Measurements from ENCODE around the gene SP140L.
"Not testable (repeated sequence)": the region's sequence is repeated elsewhere in the genome, so short reads cannot be mapped to it uniquely, and the experiment has no call there.

Gene SP140L

DNA sequence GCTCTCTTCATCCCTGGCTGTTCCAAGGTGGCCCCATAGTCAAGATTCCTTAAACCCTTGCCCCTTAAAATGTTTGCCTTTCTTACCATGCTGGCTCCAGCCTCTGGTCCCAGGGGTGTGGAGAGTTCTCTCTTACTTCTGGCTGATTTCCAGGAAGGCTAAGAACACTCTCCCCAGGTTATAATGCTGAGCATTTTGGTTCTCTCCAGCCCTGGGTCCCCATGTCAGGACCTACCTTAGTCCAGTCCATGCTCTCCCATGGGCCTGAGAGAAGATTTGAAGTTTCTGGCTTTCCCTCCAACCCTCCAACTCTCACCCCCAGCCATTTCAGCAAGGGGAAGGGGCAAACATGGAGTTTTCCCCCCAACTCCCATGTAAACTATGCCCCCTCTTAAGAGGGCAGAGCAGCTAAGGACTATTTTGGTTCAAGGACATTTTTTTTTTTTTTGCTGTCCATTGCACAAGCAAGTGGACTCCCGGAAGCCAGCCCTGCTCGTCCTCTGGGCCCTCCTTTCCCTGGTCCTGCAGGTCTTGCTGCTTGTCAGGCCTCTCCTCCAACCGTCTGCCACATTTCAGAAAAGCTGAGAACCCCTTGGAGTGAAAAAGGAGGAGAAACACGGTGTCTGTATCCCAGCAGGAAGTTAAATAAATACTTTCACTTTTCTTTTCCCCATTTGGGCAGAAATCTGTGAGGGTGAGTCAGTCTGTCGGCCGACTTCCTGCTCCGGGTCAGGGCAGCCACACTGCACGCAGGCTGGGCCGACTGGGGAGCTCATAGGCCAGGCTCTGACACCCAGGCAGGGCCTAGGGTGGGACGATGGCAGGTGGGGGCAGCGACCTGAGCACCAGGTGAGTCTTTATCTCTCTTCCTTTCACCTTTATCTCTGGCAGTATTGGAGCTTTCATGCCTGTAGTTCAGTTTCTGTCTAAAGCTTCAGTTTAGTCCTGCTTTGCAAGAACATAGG is at the start of gene SP140L:
SP140L (plus strand) TSS at position 741 of the 965 bp plus-strand sequence; CDS start at position 818, 77 bp downstream.
- DNase-seq: peak; percentile 83 to 84

DNA sequence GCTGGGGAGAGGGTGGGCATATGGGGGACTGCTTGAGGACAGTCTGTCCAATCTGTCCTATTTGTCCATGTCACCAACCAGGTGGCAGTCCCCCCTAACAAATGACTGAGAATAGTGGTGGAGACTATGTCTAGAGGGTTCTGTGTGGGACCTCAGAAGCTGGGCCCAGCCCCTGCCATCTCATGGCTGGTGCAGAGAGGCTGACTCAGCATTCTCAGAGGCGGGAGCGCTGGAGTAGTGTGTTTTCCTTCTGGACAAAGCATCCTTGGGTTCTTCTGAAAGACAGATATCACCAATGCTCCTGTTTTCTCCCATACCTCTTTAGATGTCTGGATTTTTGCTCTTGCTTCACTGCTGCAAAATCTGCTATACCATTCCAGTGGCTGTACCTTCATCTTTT is 44.1 kb upstream of the SP140L start:
- DNase-seq: no peak

DNA sequence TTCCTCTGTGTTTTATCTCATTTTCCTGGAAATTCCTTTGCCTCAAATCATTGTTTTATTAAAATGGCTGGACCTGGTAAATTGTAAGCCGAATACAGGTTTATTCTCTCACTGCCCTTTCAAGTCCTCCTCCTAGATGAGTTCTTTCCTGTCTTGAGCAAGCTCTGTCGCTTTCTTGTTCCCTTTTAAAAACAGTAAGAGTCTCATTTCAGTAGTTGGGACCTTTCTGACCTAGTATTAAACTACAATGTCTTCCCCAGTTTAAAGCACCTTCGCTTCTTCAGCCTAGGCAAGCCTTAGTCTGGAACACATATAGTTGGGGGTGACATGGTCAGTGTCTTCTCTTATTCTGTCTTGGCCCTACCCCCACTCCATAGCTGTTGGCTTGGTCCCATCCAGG is 40.9 kb upstream of the SP140L start:
- no peak for DNase-seq

DNA sequence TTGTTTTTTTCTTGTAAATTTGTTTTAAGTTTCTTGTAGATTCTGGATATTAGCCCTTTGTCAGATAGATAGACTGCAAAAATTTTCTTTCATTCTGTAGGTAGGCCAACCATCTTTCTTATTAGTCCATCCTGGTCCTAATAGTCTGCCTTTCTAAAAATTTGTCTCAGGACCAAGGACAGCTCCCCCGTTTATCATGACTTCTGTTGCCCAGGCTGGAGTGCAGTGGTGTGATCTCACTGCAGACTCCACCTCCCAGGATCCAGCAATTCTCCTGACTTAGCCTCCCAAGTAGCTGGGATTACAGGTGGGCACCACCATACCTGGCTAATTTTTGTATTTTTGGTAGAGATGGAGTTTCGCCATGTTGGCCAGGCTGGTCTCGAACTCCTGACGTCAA is 37.7 kb upstream of the SP140L start:
- DNase-seq: peak in 1 of 2 donors; percentile 16

DNA sequence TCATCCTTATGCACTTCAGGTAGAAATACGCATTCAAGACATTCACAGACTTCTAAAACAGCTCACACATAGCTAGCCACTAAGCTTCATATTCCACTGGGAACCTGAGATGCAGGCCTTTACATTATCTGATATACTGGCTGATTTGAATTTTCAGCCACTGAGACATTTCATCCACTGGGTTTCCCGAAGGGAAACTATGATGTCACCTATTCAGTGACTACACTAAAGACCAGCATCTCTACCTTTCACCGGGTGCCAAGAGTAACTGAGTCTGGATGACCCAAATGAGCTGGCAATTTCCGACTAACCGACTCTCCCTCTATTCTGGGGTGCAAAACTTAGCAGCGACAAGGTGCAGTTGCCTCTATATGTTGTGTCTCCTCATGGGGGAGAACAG is 31.8 kb upstream of the SP140L start:
- DNase-seq: no peak

DNA sequence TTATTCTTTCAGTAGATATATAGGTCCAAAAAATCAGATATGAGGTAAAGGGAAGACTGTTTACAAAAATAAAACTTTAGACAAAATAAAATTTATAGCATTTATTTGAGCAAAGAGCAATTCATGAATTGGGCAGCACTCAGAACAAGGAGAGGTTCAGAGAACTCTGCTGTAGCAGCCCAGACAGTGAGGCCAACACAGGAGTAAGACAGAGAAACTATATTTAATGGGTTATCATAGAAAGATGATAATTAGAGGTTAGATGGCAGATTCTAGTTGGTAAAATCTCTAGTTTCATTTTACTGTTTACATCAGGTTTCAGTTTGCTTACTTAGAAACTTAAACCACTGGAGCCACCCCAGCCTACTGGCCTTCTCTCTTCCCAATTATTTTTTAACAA is 30.1 kb upstream of the SP140L start:
- DNase-seq: no peak

DNA sequence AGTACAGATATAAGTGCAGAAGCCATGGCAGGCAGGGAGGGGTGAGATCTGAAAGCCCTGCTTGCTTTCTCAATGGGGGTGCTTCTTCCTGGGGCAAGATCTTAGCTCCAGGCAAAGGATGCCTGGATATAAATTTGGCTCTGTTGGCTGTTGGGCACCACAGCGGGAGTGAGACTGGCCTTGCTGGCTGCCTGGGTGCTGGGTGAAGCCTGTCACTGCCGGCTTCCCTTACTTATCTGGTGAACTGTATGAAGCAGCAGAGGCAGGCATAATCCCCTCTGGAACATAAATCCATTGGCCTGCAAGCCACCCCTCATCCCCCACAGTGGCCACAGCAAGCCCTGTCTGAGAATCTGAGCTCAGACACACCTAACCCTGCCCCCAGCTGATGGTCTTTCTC is 27.4 kb upstream of the SP140L start:
- no peak for DNase-seq

DNA sequence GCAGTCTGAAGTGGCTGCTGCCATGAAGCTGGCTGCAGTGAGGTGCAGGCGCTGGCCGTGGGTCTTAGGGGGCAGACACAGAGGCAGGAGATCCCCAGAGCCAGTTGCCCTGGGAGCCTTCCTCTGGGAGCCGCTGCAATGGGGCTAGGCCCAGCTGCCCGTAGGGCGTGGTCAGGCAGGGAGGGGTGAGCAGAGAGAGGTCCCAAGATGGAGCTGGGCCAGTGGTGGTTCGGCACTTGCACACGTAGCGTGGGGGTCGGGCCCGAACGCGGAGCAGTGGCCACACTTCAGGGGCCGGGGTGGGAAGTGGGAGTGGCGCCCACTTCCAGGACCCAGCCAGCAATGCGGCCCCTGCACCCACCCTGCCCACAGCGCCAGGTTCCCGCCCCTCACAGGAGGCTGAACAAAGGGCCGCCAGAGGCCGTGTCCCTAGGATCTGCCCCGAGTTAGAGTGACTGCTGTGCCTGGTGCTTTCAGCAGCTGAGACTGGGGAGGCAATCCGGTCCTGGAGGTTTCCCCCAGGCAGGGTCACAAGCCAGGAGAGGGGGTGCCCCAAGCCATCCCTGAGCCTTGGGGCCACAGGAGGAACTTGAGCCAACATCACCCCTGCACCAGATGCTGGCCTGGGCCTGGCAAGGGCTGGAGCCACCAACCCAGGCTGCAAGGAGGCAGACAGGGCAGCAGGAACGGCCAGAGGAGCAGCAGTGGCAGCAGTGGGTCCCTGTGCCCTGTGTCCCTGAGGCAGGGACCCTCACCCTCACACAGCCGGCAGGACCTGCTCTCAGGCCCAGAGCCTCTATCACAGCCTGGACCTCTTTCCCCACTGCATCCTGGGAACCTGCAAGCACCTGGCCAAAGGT is 21.3 kb upstream of the SP140L start:
- no peak for DNase-seq

DNA sequence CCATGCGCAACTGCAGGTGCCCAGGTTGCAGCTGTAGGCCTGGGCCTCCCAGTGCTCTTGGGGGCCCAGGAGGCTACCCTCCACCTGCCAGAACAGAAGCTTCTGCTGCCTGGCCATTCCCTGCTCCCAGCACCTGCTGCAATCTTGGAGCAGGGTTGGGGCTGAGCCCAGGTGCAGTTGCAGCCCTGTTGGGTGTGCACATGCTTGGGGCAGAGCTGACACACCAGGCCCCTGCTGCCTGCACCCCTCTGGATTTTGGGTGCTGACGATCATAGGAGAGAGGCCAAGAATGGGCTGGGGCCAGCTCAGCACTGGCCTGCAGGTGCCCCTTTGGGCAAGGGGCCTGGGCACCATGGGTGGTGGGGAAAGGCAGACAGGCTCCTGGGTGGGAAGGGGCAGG is 20.5 kb upstream of the SP140L start:
- DNase-seq: no peak

DNA sequence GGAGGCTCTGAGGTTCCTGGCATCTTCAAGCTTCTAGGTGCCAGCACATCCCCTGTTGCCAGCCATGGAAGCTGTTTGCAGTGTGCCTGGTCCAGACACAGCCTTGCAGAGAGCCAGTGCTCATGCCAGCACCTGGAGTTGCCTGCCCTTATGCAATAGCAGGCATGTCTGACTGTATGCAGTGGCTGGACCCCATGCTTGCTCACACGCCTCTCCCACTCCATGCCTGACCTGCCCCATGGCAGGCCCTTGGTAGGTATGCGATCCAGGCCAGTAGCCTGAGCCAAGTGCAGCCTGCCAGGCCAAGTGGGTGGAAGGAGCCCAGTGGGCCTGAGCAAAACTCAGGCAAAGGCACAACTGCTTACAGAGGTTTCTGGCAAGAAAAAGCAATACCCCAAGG is 19.5 kb upstream of the SP140L start:
- DNase-seq: no peak

DNA sequence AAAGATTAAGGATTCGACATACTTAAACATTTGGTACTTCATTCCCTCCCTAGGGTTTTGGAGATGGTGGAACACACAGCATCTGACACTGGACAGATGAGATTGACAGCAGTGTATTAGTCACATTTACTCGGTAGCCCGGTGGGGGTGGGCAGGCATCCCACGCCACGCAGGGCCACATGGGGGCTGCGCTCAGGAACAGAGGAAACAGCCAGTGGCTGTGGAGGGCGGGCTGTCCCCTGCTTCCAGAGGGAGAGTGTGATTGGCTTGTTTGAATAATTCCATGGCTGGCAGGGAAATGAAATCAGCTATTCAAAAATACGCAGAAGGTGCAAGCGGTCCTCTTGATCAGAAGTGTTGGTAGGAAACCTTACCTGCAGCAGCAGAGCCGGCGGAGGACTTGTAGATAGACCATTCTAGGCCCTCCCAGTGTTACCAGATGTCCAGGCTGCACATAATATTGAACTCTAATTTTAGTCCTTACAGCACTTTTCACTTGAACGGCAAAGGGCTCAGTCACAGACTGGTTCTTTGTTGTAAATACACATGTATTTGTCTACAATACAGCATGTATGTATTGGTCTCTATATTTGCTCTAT is 18.5 kb upstream of the SP140L start:
- no peak for DNase-seq

DNA sequence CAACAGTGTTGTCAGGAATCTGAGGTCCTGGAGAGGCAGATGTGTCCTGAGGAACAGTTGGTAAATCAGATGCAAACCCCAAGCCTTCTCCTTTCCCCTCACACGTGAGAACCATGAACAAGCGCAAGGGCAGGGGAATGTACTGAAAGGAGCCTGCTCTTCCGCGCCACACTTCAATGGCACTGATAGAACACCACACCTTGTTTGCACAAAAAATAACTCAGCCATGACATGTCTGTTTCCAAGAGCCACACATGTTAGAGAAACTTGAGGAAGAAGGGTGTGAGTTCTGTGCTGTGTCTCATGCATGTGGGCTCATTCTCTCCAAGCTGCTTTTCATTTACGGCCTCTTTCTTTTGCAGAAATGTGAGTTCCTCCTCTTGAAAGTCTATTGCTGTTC is 16.2 kb upstream of the SP140L start:
- not testable (repeated sequence) for DNase-seq

DNA sequence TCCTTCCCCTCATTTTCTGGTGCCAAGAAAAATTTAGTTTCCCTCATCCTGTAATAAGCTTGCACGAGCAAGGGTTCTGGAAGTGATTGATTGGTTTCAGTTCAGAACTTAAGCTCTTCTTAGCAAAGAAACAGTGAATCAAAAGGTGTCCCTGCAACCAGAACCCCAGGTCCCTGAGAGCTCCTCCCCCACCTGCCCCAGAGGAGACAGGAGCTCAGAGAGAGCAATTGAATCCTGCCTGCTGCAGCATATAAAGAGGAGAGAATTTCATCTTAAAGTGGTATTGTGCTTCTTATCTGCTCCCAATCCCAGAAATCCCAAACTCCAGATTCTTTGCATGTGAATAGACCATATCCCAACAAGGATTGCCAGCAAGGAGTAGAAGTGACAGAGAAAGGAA is 15.4 kb upstream of the SP140L start:
- DNase-seq: not testable (repeated sequence)

DNA sequence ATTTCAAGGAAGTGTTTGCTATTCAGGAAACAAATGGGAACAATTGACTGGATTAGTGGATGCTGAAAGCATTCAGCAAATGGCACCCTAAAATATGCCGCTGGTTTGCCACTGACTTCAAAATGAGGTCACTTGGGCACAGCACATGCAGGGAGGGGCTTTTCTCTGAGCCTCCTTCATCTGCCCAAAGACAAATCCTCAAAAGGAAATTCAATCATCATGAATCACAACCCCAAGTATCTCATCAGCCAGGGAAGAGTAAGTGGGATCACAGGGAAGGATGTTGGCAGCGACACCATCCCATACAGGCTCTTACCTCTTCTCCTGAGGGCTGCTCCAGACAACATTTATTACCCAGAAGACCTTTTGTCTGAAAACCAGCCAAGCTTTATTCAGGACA is 14.4 kb upstream of the SP140L start:
- DNase-seq: no peak

DNA sequence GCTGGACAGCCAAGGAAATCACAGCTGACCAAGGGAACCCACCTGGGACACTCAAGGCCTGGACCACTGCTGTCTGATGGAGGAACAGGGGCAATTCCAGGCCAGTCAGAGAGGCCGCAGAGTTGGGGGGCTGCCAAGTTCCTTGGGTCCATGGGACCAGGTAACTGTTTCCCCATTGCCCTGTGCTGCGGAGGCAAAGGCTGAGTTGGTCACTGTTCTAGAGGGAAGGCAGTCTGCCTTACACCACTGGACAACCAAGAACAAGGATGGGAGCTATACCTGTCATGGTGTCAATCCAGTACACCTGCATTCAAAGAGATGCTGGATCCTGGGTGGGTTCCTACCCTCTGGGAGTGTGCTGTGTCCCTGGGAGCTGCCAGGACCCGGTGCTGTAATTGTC is 9.6 kb upstream of the SP140L start:
- no peak for DNase-seq

DNA sequence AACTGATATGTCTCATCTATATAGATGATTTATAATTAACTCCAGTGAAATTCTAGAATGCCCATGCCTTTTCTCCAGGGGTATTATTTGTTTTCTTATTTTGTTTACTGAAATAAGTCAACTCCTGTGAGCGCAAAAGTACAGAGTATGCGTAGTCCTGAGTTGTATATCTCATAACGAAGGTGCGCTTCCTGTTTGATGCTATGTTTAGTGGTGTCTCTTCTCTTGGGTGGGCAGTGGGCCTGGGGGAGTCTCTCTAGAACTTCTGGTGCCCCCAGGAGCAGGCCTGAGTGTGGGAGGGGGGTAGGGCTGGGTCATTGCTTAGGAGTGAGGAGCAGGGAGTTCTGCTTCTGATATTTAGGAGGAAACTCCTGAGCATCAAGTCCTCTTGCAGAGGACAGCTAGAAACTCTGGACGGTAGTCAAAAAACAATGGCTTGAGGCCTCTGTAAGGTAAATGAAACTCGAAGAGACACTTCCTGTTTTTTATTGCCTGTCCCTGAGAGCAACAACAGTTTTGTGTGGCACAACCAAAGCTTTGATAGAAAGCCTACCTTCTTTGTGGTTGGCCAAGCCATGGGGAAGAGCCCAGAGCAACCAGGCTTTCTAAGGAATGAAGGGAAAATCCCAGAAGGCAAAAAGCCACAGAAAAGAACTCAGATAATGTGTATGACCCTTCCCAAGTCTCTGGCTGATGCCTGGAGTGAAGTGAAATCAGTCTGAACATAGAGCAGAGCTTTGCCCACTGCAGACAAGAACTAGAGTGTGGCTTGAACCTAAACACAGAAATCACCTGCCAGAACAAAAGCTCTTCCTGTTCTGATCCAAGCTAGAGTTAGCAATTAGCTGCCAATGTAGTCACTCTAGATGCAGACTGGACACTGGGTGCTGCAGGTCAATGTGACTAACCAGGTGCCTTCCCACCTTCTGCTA is 8.5 kb upstream of the SP140L start:
- peak in 1 of 2 donors; percentile 14 for DNase-seq

DNA sequence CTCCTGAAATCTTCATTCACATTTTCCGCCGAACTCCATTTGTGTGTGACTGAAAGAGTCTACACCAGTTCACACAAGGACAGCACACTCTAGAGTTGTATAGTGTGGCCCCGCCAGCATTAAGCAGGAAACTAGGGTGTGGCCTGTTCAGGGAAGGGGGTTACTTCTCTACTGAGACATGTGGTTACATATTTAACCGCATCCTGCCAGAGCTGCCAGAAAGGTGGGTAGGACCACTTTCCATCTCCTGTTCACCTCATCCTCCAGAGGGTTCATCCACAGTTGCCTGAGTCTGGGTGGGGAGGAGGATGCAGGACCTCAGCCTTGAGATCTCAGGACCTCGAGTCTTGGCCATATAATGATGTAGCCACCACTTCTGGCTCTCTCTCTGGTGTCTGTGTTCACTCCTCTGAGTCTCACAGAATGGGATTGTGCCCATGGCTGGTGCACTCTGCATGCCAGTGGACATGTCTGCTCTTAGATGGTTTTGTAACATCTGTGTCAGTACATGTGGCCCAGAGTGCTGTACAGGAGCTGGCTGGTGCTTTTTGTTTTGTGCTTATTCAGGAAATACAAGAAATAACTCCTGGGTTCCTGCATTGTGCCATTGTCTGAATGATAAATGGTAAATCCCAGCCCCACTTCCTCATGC is 7.7 kb upstream of the SP140L start:
- peak; percentile 63 to 81 for DNase-seq

DNA sequence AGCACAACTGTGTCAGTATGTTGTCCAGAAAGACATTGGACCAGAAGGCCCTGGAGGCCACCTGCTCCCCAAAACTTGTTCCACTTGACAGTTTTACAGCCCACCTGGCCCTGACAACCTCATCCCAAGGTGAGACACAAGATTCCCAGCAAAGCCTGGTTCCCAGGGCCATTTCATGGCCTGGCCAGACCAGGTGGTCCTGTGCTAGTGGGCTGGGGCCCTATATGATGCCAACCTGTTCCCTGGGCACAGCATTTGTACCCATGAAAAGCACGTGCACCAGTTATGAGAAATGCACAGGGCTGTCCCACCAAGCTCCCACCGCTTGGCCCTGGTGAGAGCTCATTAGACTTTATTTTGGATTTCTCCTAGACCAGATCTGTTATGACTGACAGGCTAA is 6.0 kb upstream of the SP140L start:
- no peak for DNase-seq

DNA sequence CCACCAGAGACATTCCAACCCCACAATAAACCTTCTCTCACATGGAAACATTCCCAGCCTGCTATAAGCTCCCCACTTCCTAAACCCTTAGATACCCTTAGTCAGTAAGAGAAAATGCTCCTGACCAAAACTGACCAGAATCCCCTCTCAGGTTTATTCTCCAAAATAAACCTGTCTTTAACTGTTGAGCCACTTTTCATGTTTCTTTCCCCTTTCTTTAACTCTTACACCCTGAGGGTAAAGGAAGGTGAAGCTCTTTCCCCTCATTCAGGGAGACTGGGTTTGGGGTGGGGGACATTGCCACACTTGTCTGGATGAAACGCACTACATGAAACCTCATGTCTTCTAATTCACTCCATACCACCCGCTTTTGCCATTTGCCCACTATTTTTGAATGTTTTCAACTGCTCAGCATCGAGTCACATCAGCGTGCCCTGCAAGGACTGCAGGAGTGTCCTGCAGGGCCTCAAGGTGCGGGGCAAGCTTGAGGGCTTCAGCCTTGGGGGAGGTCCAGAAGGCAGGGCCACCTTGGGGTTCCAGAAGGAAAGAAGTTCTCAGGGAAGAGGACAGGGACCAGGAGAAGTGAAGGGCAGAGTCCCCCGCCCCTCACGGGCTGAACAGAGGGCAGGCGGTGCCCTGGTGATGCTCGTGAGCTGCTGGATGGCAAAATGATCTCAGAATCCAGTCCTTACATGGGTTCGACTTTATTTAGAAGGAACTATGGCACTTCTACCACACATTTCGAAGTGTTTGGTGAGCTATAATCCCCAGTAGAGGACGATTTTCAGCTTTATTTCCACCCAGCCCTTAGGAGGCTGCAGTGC is 4.2 kb upstream of the SP140L start:
- no peak for DNase-seq

DNA sequence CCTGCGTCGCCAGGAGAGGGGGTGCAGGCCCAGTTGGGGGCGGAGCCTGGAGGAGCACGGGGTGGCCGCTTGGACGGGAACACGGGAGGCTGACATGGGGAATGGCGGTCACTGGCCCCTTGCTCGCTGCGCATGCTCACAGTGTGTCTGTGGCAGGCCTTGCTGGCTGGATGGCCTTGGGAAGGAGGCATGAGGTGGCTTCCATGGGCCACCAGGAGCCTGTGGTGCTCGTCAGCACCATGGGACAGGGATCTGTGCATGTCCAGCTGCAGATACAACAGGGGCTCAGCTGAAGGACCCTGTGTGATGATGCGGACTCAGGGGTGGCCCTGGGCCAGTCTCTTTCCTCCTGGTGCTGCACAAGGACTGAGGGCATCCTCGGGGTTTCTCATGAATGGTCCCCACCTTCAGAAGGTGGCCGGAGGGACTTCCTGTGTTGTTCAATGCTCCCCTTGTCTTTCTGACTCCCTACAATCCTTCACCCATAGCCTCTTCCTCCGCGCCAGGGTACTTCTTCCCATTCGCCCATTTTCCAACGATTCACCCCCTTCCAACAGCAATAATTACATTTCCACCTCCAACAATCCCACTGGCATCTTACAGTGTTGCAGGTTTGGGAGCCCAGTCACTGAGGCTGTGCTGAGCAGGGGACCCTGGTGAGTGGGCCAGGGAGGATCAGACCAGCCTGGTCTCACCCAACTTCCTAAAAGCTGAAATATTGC is 3.4 kb upstream of the SP140L start:
- DNase-seq: no peak

Data from CD4-positive, alpha-beta T cell treated with Interleukin-1 beta for 1 hour (primary cell).